K562 (cell line): ENCODE measurements around the gene ADGRF1. TPM values are rescaled to one million over a fixed set of nuclear protein-coding genes. Genes with fewer than 3 reads are reported as not detected.

ENCODE experiments used
- ELF2 ChIP-seq: fragments of 250-450 bp; sonication (Bioruptor Pico); IDR thresholded peaks from 2 replicates; pipeline ENCODE4 v1.5.0; 2021; ENCODE audit warnings: mild to moderate bottlenecking
- KDM5B ChIP-seq: fragments of 200-600 bp; sonication (generic); IDR thresholded peaks from 2 replicates; pipeline ENCODE4 v1.6.1; 2012; ENCODE audit warnings: low read depth, mild to moderate bottlenecking, moderate library complexity, low read length, control low read depth, inconsistent platforms; ENCODE audit not compliant: insufficient replicate concordance
- TRIM24 ChIP-seq, 2 experiments: fragments of 450-650 bp; IDR thresholded peaks; 2 replicates each; pipeline ENCODE4 v1.6.1; 2016
- ZNF165 ChIP-seq: fragments of 250-450 bp; sonication (Bioruptor Pico); IDR thresholded peaks from 2 replicates; pipeline ENCODE4 v1.4.0; 2020; ENCODE audit warnings: borderline replicate concordance
- ZNF699 ChIP-seq: fragments of 250-450 bp; sonication (Bioruptor Pico); IDR thresholded peaks from 2 replicates; pipeline ENCODE4 v1.8.0; 2021; ENCODE audit warnings: mild to moderate bottlenecking, moderate library complexity; ENCODE audit not compliant: insufficient replicate concordance
- polyA plus RNA-seq, 8 experiments: library from polyadenylated mRNA; depleted of rRNA in 4 of 8; stranded (reverse) in 5 of 8; unstranded in 3 of 8; fragments of >200 nt; fragmentation: Nextera tagmentation in 2 of 8; fragmentation: Illumina TruSeq in 1 of 8; extraction: Ambion mirVana in 2 of 8; extraction: Trizol in 1 of 8; gene quantifications; 2 replicates each; pipeline versions ENCODE4 v1.2.1 to v1.2.3, GENCODE V29; 2011 to 2014; ENCODE audit warnings: inconsistent platforms in 1 of 8, missing spikeins in 1 of 8
- total RNA-seq, 7 experiments: library from RNA; depleted of rRNA in 6 of 7; stranded (reverse); fragments of >200 nt in 6 of 7; fragmentation: Illumina TruSeq in 2 of 7; extraction: Trizol in 2 of 7; gene quantifications; 2 replicates each; pipeline versions ENCODE4 v1.2.1 to v1.2.3, GENCODE V29; 2011 to 2021; ENCODE audit warnings: low replicate concordance in 1 of 7
- TF ChIP-seq, protein P1 (sequence below): sonication (generic); formaldehyde crosslinking; IDR thresholded peaks from 2 replicates; pipeline ENCODE4 v1.8.0; 2022; ENCODE audit warnings: mild to moderate bottlenecking, missing genetic modification reagents
- TF ChIP-seq, protein P2 (sequence below): fragments of 450-650 bp; IDR thresholded peaks from 2 replicates; pipeline ENCODE4 v1.6.1; 2017; ENCODE audit warnings: antibody characterized with exemption, mild to moderate bottlenecking

The ADGRF1 gene
- total and polyA plus RNA-seq, 9 of the 15 experiments (the other 6 are each of a cell fraction or from before 2014, with no cell fraction given) = not detected

GRCh38 chr6:47007657-47008396, 34.3 kb downstream of the ADGRF1 start (continued):
- TF ChIP-seq, protein P1, sequence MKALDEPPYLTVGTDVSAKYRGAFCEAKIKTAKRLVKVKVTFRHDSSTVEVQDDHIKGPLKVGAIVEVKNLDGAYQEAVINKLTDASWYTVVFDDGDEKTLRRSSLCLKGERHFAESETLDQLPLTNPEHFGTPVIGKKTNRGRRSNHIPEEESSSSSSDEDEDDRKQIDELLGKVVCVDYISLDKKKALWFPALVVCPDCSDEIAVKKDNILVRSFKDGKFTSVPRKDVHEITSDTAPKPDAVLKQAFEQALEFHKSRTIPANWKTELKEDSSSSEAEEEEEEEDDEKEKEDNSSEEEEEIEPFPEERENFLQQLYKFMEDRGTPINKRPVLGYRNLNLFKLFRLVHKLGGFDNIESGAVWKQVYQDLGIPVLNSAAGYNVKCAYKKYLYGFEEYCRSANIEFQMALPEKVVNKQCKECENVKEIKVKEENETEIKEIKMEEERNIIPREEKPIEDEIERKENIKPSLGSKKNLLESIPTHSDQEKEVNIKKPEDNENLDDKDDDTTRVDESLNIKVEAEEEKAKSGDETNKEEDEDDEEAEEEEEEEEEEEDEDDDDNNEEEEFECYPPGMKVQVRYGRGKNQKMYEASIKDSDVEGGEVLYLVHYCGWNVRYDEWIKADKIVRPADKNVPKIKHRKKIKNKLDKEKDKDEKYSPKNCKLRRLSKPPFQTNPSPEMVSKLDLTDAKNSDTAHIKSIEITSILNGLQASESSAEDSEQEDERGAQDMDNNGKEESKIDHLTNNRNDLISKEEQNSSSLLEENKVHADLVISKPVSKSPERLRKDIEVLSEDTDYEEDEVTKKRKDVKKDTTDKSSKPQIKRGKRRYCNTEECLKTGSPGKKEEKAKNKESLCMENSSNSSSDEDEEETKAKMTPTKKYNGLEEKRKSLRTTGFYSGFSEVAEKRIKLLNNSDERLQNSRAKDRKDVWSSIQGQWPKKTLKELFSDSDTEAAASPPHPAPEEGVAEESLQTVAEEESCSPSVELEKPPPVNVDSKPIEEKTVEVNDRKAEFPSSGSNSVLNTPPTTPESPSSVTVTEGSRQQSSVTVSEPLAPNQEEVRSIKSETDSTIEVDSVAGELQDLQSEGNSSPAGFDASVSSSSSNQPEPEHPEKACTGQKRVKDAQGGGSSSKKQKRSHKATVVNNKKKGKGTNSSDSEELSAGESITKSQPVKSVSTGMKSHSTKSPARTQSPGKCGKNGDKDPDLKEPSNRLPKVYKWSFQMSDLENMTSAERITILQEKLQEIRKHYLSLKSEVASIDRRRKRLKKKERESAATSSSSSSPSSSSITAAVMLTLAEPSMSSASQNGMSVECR (CRISPR knock-in tag) = no peak
- TF ChIP-seq, protein P2, sequence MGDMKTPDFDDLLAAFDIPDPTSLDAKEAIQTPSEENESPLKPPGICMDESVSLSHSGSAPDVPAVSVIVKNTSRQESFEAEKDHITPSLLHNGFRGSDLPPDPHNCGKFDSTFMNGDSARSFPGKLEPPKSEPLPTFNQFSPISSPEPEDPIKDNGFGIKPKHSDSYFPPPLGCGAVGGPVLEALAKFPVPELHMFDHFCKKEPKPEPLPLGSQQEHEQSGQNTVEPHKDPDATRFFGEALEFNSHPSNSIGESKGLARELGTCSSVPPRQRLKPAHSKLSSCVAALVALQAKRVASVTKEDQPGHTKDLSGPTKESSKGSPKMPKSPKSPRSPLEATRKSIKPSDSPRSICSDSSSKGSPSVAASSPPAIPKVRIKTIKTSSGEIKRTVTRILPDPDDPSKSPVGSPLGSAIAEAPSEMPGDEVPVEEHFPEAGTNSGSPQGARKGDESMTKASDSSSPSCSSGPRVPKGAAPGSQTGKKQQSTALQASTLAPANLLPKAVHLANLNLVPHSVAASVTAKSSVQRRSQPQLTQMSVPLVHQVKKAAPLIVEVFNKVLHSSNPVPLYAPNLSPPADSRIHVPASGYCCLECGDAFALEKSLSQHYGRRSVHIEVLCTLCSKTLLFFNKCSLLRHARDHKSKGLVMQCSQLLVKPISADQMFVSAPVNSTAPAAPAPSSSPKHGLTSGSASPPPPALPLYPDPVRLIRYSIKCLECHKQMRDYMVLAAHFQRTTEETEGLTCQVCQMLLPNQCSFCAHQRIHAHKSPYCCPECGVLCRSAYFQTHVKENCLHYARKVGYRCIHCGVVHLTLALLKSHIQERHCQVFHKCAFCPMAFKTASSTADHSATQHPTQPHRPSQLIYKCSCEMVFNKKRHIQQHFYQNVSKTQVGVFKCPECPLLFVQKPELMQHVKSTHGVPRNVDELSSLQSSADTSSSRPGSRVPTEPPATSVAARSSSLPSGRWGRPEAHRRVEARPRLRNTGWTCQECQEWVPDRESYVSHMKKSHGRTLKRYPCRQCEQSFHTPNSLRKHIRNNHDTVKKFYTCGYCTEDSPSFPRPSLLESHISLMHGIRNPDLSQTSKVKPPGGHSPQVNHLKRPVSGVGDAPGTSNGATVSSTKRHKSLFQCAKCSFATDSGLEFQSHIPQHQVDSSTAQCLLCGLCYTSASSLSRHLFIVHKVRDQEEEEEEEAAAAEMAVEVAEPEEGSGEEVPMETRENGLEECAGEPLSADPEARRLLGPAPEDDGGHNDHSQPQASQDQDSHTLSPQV = no peak
- TF ChIP-seq ZNF699 (CRISPR knock-in tag) = no peak
- TF ChIP-seq ZNF165 (CRISPR knock-in tag) = no peak
- TF ChIP-seq KDM5B = no peak
- no peak for TF ChIP-seq ELF2 (CRISPR knock-in tag)
- no peak for TF ChIP-seq TRIM24 (IDR thresholded peaks at IDR 0.05)
